Hematopoietic multipotent progenitor cell treated with erythropoietin and hydrocortisone succinate and interleukin-3 and kit ligand, for 4 days (in vitro differentiated cells): Measurements from ENCODE around the gene NRIP1.

Experiments used
- DNase-seq: peaks from one replicate; pipeline ENCODE4 v3.0.0-alpha.2; 2015

Gene NRIP1

DNA sequence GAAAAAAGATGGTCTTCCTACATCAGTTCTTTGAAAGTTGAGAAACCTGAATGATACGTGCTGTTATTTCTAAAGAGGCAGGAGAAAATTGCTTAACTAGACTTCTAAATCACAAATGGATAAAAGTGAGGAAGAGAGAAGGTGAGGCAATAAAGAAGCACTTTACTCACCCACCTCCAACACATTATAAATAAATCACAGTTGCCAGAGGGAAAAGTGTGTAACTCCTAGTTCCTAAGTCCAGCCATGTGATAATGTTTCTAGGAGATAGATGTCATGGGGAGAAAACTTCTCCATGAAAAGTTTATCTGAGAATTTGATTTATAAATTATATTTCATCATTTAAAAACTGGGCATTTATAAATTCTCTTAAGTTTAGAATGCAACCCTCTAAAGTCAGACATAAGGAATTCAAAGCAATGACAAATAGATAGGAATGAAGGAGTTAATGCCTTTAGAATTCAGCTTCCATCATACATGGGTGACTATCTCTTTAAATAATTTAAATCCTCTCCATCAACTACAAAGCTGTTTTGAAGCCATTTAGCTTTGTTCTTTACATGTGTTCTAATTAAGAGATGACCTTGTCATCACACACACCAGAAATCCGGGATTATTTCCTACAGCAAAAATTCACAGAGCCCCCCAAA lies 60.0 kb downstream of the NRIP1 start:
- DNase-seq = no peak

DNA sequence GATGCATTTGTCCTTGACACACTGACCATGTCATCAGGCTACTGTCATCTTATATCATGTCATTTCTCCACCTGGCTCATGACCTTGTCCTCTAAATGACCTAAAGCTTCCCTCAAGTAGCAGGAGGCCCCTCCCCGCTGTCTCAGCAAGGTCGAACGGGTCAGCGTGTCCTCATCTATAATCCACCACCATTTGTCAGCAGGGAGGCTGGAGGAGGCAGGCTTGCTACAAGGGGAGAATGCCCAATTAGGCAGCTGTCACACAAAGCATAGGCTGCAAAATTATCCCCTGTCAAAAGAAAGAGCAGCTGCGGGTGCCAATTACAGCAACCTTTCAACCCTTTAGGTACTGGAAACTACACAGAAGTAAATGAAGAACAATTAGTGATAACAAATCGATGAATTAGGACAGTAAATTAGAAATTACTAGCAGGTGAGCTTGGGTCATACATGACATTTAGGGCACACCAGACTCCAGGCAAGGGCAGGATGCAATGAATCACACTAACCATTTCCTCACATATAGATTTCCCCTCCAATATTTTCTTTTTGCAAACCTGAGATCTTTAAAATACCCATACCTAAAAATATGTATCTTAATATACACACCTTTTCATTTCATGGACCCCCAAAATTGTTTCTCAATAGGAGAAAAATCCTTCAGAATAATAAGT lies 61.2 kb downstream of the NRIP1 start:
- no peak for DNase-seq

GRCh38 chr21:15001857-15002606 lies 62.8 kb downstream of the NRIP1 start:
- DNase-seq = no peak

DNA sequence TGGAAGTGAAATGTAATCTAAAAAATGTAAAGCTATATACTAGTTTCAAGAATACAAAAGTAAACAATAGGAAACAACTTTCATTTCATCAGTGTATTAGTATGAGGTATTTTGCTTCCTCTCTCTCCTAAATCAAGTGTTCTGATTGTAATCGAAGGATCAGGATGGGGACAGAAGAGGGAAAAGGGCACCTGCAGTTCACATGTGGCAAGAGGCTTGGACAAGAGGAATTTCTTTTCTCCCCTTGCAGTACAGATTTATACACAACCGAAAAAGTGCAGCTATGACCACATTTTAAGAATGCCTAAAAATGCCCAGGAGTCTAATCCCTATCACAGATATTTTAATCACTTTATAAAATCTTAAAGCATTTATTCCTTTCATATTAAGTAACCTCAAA lies 63.7 kb downstream of the NRIP1 start:
- no peak for DNase-seq

- DNase-seq = no peak
Observed at GRCh38 chr21:15000081-15000480, 64.7 kb downstream of the NRIP1 start.

GRCh38 chr21:14998784-14999183 lies 66.0 kb downstream of the NRIP1 start:
- DNase-seq = no peak

GRCh38 chr21:14998336-14998735 lies 66.5 kb downstream of the NRIP1 start:
- DNase-seq = no peak

GRCh38 chr21:14995695-14996490 lies 68.9 kb downstream of the NRIP1 start:
- no peak for DNase-seq

GRCh38 chr21:14995226-14995625 lies 69.6 kb downstream of the NRIP1 start:
- no peak for DNase-seq

DNA sequence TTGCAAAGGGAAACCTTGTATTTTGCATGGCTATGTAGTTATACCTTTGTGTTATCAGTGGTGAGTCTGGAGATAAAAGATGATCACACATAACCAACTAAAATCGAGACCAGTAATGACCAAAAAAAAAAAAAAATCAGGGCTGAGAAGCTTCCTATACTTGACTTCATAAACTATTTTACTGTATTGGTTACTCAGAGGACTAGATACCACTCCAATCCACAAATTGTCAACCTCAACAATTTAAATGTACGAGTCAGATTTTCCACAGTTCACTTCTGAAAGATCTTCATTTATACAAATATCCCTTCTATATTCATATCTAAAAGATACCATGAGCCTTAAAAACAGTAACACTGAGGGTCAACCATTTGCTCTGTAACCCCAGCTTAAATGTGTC lies 71.7 kb downstream of the NRIP1 start:
- no peak for DNase-seq

- no peak for DNase-seq
Observed at GRCh38 chr21:14991957-14992356, 72.8 kb downstream of the NRIP1 start.

DNA sequence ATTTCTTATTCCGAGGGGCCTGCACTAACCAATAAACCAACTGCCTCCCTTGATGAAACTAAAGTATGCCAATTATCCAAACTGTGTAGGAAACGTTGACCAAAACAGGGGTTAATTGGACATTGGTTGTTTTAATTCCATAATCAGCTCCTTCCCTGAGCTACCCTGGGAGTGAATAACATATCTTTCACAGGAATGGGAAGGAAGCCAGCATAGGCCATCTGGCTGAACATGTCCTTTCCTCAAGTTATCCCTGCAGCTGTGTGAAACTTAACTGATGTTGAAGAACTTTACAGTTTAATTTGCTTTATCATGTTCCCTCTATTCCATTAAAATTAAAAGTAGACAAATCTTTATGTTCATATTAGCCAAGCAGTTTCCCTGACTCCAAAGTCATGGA lies 75.4 kb downstream of the NRIP1 start:
- DNase-seq = no peak

DNA sequence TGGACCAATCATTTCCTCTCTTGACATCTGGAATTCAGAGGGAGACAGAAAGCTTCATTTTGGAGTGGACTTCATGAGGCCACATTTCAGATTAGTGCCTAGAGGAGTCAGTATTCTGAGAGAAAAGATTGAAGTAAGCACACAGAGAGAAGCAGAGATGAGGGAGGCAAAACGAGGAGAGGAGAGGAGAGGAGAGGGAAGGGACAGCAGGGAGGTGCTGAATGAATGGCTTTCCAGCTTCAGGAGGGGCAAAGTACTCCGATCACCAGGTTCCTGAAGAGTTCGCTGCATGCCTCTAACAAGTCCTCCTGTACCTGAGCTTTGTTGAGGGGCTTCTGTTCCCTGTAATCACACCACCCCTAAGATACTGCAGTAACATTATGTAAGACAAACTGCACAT lies 76.0 kb downstream of the NRIP1 start:
- no peak for DNase-seq

- DNase-seq = no peak
Observed at GRCh38 chr21:14987370-14988170, 77.2 kb downstream of the NRIP1 start.

DNA sequence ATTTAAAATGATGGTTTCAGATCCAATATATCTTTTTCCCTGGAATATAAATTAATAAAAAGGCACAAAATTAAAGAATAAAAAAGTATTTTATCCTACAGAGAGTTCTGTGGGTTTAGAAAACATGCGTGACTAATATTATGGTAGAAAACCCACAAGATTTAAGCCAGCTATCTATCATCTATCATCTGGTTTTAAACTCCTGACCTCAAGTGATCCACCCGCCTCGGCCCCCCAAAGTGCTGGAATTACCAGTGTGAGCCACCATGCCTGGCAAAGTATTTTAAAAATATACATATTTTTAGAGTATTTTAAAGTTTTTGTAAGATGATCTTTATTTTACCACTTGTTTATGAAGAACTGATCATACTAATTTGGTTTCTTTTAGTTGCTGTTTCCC lies 79.5 kb downstream of the NRIP1 start:
- peak; percentile 59 for DNase-seq

DNA sequence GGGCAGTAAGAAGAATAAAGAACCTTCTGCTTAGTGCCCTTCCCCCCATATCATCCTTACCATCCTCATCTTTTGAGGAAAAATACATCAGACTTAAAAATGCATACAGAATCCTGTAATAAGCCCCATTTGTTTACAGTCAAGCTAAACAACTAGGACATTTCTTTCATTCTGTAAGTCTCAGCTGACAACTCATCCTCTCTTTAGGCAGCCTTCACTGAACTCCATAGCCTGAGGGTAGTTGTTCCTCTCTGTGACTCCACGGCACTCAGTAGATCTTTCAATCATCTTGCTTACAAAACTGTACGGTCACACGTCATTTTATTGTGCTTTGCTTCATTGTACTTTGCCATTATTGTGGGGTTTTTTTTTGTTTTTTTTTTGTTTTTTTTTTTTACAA lies 82.5 kb downstream of the NRIP1 start:
- DNase-seq = no peak

GRCh38 chr21:14981246-14981645 lies 83.6 kb downstream of the NRIP1 start:
- no peak for DNase-seq

- DNase-seq = no peak
Observed at GRCh38 chr21:14979264-14979663, 85.5 kb downstream of the NRIP1 start.

GRCh38 chr21:14977814-14978213 lies 87.0 kb downstream of the NRIP1 start:
- DNase-seq = no peak

- DNase-seq = no peak
Observed at GRCh38 chr21:14975136-14975919, 89.5 kb downstream of the NRIP1 start.

GRCh38 chr21:14972678-14973077 lies 92.1 kb downstream of the NRIP1 start:
- no peak for DNase-seq

DNA sequence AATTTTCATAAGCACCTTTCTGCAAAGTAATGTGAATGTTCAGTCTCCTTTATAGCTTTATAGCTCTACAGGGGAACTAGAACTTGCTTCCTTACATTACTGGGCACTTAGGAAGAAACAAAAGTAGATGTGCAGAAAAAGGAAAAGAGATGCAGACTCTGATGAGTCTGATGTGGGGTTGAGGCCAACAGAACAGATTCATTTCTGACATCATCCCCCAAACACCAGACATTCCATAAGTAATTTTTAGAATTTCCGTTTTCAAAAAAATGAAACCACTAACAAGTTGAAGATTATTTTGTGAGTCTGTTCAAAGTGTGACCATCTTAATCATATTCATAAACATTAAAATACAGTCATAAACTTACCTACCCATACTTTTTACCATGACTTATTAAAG lies 96.0 kb downstream of the NRIP1 start:
- no peak for DNase-seq
